ENCODE results near the gene C8G. TPM values are rescaled to one million over a fixed set of nuclear protein-coding genes. Genes with fewer than 3 reads are reported as not detected.

The C8G gene
- total and polyA plus RNA-seq, 2 experiments from 2014 or later = 4.4 to 10.8 TPM

DNA sequence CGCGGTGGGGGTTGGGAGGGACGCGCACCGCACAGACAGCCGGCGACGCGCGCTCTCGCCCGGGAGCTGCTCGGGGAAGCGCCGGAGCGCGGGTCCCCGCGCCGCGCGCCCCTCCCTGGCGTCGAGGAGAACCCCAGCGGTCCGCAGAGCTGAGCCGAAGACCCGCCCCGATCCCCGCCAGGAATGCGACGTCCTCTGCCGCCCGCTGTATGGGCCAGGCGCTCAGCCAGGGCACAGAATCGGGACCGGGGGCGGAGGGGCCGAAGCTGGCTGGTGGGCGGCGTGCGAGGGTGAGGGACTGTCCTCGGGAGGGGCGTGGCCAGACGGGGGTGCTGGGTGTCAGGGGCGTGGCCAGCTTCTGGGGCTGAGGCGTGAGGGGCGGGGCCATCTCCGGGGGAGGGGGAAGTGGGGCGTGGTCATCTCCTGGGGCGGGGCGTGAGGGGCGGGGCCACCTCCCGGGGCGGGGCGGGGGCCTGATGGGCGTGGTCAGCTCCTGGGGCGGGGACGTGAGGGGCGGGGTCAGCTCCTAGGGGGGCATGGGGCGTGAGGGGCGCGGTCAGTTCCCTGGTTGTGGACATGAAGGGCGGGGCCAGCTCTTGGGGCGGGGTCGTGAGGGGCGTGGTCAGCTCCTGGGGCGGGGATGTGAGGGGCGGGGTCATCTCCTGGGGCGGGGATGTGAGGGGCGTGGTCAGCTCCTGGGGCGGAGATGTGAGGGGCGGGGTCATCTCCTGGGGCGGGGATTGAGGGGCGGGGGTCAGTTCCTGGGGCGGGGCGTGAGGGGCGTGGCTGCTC lies 33.2 kb downstream of the C8G start:
- H3K4me1 ChIP-seq (ENCODE audit: low read depth) = peaks cover 10% of the 10 kb centered on the region
- H3K27me3 ChIP-seq = peaks cover 4% of the 10 kb centered on the region
- H3K27ac ChIP-seq = no peak overlapping the region
- H3K36me3 ChIP-seq = no peaks in the 10 kb centered on the region
- TF ChIP-seq, protein P1, sequence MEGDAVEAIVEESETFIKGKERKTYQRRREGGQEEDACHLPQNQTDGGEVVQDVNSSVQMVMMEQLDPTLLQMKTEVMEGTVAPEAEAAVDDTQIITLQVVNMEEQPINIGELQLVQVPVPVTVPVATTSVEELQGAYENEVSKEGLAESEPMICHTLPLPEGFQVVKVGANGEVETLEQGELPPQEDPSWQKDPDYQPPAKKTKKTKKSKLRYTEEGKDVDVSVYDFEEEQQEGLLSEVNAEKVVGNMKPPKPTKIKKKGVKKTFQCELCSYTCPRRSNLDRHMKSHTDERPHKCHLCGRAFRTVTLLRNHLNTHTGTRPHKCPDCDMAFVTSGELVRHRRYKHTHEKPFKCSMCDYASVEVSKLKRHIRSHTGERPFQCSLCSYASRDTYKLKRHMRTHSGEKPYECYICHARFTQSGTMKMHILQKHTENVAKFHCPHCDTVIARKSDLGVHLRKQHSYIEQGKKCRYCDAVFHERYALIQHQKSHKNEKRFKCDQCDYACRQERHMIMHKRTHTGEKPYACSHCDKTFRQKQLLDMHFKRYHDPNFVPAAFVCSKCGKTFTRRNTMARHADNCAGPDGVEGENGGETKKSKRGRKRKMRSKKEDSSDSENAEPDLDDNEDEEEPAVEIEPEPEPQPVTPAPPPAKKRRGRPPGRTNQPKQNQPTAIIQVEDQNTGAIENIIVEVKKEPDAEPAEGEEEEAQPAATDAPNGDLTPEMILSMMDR (IDR thresholded peaks at IDR 0.05; ENCODE audit: low read depth, low read length) = no peak
- DNase-seq (ENCODE audit: low read depth in 1 of 2, low spot score in 1 of 2) = peak; percentile 76 to 88
- peak overlapping the region; percentile 22 for H3K4me3 ChIP-seq
- H3K9me3 ChIP-seq (ENCODE audit: low read depth) = no peaks in the 10 kb centered on the region

DNA sequence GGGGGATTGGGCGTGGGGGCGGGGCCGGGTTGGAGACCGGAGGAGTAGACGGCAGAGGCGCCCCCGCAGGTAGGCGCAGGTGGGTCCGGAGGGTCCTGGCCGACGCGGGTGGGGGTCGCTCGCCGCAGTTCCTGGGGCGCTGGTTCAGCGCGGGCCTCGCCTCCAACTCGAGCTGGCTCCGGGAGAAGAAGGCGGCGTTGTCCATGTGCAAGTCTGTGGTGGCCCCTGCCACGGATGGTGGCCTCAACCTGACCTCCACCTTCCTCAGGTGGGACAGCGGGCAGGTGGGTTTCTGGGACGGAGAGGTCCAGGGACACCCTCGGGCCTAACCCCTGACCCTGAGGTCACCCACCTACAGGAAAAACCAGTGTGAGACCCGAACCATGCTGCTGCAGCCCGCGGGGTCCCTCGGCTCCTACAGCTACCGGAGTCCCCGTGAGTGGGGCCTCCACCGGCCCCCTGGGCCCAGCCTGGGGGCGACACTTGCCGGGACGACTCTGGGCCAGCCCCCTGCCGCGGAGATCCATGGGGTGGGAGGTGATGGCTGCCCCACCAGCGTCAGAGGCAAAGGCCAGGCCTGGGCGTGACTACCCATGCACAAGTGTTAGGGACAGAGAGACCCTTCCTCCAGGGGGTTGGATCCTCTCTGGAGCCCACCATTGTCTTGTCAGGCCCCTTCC lies 34.0 kb downstream of the C8G start:
- DNase-seq (ENCODE audit: low read depth in 1 of 2, low spot score in 1 of 2) = no peak
- TF ChIP-seq, protein P1 (IDR thresholded peaks at IDR 0.05; ENCODE audit: low read depth, low read length) = no peak
- no peak overlapping the region for H3K27ac ChIP-seq
- H3K27me3 ChIP-seq = peaks cover 12% of the 10 kb centered on the region
- H3K4me1 ChIP-seq (ENCODE audit: low read depth) = peaks cover 10% of the 10 kb centered on the region
- H3K9me3 ChIP-seq (ENCODE audit: low read depth) = no peaks in the 10 kb centered on the region
- H3K4me3 ChIP-seq = no peak overlapping the region
- no peaks in the 10 kb centered on the region for H3K36me3 ChIP-seq

DNA sequence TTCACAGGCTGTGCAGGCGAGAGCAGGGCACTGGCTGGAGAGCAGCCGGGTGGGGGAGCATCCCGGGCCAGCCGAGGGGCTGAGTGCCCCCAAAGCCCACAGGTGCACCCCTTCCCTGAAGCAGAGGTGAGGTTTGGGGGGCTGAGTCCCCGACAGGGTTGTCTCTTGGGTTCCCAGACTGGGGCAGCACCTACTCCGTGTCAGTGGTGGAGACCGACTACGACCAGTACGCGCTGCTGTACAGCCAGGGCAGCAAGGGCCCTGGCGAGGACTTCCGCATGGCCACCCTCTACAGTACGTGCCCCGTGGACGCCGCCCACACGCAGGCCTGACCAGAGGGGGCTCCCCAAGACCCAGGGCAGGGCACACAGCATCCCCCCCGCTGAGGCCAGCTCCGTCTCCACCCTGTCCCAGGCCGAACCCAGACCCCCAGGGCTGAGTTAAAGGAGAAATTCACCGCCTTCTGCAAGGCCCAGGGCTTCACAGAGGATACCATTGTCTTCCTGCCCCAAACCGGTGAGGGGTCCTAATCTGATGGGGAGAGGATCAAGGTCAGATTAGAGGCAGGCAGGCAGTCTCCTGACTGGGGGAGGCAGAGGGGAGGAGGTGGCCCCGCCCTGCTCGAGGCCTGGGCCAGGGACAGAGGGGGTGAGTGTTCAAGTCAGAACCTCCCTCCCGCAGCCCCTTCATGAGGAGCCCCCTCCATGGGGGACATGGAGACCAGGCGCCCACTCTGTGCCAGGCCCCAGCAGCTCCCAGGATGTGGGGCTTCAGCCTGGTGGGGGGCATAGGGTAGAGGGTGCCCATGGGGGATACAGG lies 34.9 kb downstream of the C8G start:
- TF ChIP-seq, protein P1 (IDR thresholded peaks at IDR 0.05; ENCODE audit: low read depth, low read length) = no peak
- Histone ChIP-seq H3K27ac (no peak overlapping the region), H3K27me3 (peaks cover 21% of the 10 kb centered on the region), H3K36me3 (no peaks in the 10 kb centered on the region), H3K4me3 (no peak overlapping the region), H3K4me1 (ENCODE audit: low read depth) (peaks cover 13% of the 10 kb centered on the region), H3K9me3 (ENCODE audit: low read depth) (no peaks in the 10 kb centered on the region)
- no peak for DNase-seq (ENCODE audit: low read depth in 1 of 2, low spot score in 1 of 2)

- DNase-seq (ENCODE audit: low read depth in 1 of 2, low spot score in 1 of 2) = no peak
- no peak overlapping the region for H3K4me3 ChIP-seq
- no peaks in the 10 kb centered on the region for H3K9me3 ChIP-seq (ENCODE audit: low read depth)
- H3K4me1 ChIP-seq (ENCODE audit: low read depth) = peaks cover 22% of the 10 kb centered on the region
- H3K27ac ChIP-seq = no peak overlapping the region
- no peaks in the 10 kb centered on the region for H3K36me3 ChIP-seq
- TF ChIP-seq, protein P1 (IDR thresholded peaks at IDR 0.05; ENCODE audit: low read depth, low read length) = no peak
- peaks cover 30% of the 10 kb centered on the region for H3K27me3 ChIP-seq
Observed at GRCh38 chr9:136980669-136981478, 35.8 kb downstream of the C8G start.
